GM23248 (cell line): Measurements from ENCODE around the gene DKK3. TPM values are rescaled to one million over a fixed set of nuclear protein-coding genes. Genes with fewer than 3 reads are reported as not detected.

Experiments
- DNase-seq: peaks from one replicate; pipeline ENCODE4 v3.0.0-alpha.2; 2015
- H2AFZ ChIP-seq: fragments of 200-600 bp; sonication (generic); 2 replicates; pipeline ENCODE4 v1.6.1; 2016; ENCODE audit warnings: antibody characterized with exemption
- H3F3A ChIP-seq: fragments of 200-600 bp; sonication (generic); 2 replicates; pipeline ENCODE4 v1.6.1; 2016; ENCODE audit warnings: mild to moderate bottlenecking, antibody characterized with exemption, mixed run types; ENCODE audit not compliant: insufficient read depth
- H3K27ac ChIP-seq: fragments of 200-600 bp; sonication (generic); 2 replicates; pipeline ENCODE4 v1.5.1; 2016; ENCODE audit warnings: mild to moderate bottlenecking
- H3K27me3 ChIP-seq: fragments of 200-600 bp; sonication (generic); replicated peaks from 2 replicates; pipeline ENCODE4 v1.6.1; 2016; ENCODE audit warnings: mild to moderate bottlenecking; ENCODE audit not compliant: insufficient read depth
- H3K36me3 ChIP-seq: fragments of 200-600 bp; sonication (generic); 2 replicates; pipeline ENCODE4 v1.6.1; 2016; ENCODE audit warnings: low read depth, mild to moderate bottlenecking
- H3K4me1 ChIP-seq: fragments of 200-600 bp; sonication (generic); 2 replicates; pipeline ENCODE4 v1.6.1; 2016; ENCODE audit warnings: mild to moderate bottlenecking; ENCODE audit not compliant: insufficient read depth
- H3K4me2 ChIP-seq: fragments of 200-600 bp; sonication (generic); one replicate; pipeline ENCODE4 v1.6.1; 2016; ENCODE audit warnings: mild to moderate bottlenecking; ENCODE audit not compliant: unreplicated experiment
- H3K4me3 ChIP-seq: fragments of 200-600 bp; sonication (generic); 2 replicates; pipeline ENCODE4 v1.5.1; 2016; ENCODE audit warnings: mild to moderate bottlenecking
- H3K79me2 ChIP-seq: fragments of 200-600 bp; sonication (generic); 2 replicates; pipeline ENCODE4 v1.6.1; 2016; ENCODE audit warnings: mild to moderate bottlenecking; ENCODE audit not compliant: insufficient read depth
- H3K9ac ChIP-seq: fragments of 200-600 bp; sonication (generic); 2 replicates; pipeline ENCODE4 v1.6.1; 2016; ENCODE audit warnings: mild to moderate bottlenecking
- H3K9me2 ChIP-seq: fragments of 200-600 bp; sonication (generic); 2 replicates; pipeline ENCODE4 v1.6.1; 2016; ENCODE audit warnings: mixed run types, mild to moderate bottlenecking, moderate library complexity; ENCODE audit not compliant: insufficient read depth
- H3K9me3 ChIP-seq: fragments of 200-600 bp; sonication (generic); one replicate; pipeline ENCODE4 v1.6.1; 2017; ENCODE audit warnings: low read depth
- H4K20me1 ChIP-seq: fragments of 200-600 bp; sonication (generic); 2 replicates; pipeline ENCODE4 v1.6.0; 2016; ENCODE audit not compliant: insufficient read depth
- EZH2 ChIP-seq: fragments of 200-600 bp; sonication (generic); IDR thresholded peaks from 2 replicates; pipeline ENCODE4 v1.6.1; 2018; ENCODE audit warnings: antibody characterized with exemption, mild to moderate bottlenecking; ENCODE audit not compliant: insufficient read depth, poor library complexity, severe bottlenecking
- EZH2phosphoT487 ChIP-seq: fragments of 200-600 bp; sonication (generic); IDR thresholded peaks from 2 replicates; pipeline ENCODE4 v1.6.1; 2018; ENCODE audit warnings: antibody characterized with exemption, moderate library complexity, mild to moderate bottlenecking, low read depth; ENCODE audit not compliant: insufficient read depth
- WGBS, 2 experiments: methylation state at CpG; one replicate each; pipeline ENCODE4 v1.1.6; 2015 to 2017; ENCODE audit warnings: low lambda C conversion rate in 2 of 2, low coverage in 1 of 2; ENCODE audit errors: missing lambda C conversion rate in 2 of 2; 5-methylcytosine and 5-hydroxymethylcytosine counted together
- in situ Hi-C: fragments of 300-500 bp; cut with MboI; formaldehyde crosslinking; loops from 2 replicates; pipeline ENCODE4 v1.15.0; 2020
- polyA plus RNA-seq: library from polyadenylated mRNA; unstranded; fragments of >200 nt; fragmentation: Nextera tagmentation; extraction: Ambion mirVana; gene quantifications from 2 replicates; pipeline ENCODE4 v1.2.1, GENCODE V29; 2016
- total RNA-seq: library from RNA; depleted of rRNA; stranded (reverse); fragments of >200 nt; shearing (Covaris generic); gene quantifications from 2 replicates; pipeline ENCODE4 v1.2.3, GENCODE V29; 2014

Gene DKK3
- total and polyA plus RNA-seq, 2 experiments from 2014 or later = 225 to 237 TPM

GRCh38 chr11:11978792-11979487 is 29.5 kb downstream of the DKK3 start:
- in situ Hi-C loops = no loop called here
- TF ChIP-seq EZH2 (no peak), EZH2phosphoT487 (no peak)
- Histone ChIP-seq H3K27me3 (no peaks in the 10 kb centered on the region), H2AFZ (peak overlapping the region; percentile 55), H3K9me2 (no peaks in the 10 kb centered on the region), H3K36me3 (no peaks in the 10 kb centered on the region), H4K20me1 (no peaks in the 10 kb centered on the region), H3K4me2 (peak overlapping the region; percentile 44), H3K9ac (peak overlapping the region; percentile 76), H3F3A (peaks cover 47% of the 10 kb centered on the region), H3K4me1 (peaks cover 83% of the 10 kb centered on the region), H3K4me3 (no peak overlapping the region), H3K79me2 (no peaks in the 10 kb centered on the region), H3K27ac (peak overlapping the region; percentile 93), H3K9me3 (no peaks in the 10 kb centered on the region)
- 26% methylated on average over 12 to 13 of the region's 13 CpGs for WGBS, 2 experiments
- DNase-seq = peak; percentile 75

- no peaks in the 10 kb centered on the region for H3K9me2 ChIP-seq
- H3K4me1 ChIP-seq = peaks cover 83% of the 10 kb centered on the region
- H3K36me3 ChIP-seq = no peaks in the 10 kb centered on the region
- no peaks in the 10 kb centered on the region for H3K27me3 ChIP-seq
- H3K9me3 ChIP-seq = no peaks in the 10 kb centered on the region
- H3F3A ChIP-seq = peaks cover 47% of the 10 kb centered on the region
- H3K4me3 ChIP-seq = no peak overlapping the region
- no peaks in the 10 kb centered on the region for H4K20me1 ChIP-seq
- peak overlapping the region; percentile 93; the same call in 1 of the 2 replicates for H3K27ac ChIP-seq
- H2AFZ ChIP-seq = no peak overlapping the region
- no peak for TF ChIP-seq EZH2phosphoT487
- no peak for TF ChIP-seq EZH2
- peak overlapping the region; percentile 50 for H3K4me2 ChIP-seq
- WGBS, 2 experiments = 86 to 91% methylated on average over 4 of the region's 4 CpGs
- in situ Hi-C loops = no loop called here
- no peak for DNase-seq
- H3K79me2 ChIP-seq = no peaks in the 10 kb centered on the region
- H3K9ac ChIP-seq = no peak overlapping the region; the same call in 1 of the 2 replicates
Observed at GRCh38 chr11:11978098-11978637, 30.3 kb downstream of the DKK3 start.

GRCh38 chr11:11977206-11977938 is 31.1 kb downstream of the DKK3 start:
- Histone ChIP-seq H3K9ac (peak overlapping the region; percentile 54), H3K4me2 (peak overlapping the region; percentile 50), H3K9me2 (no peaks in the 10 kb centered on the region), H4K20me1 (no peaks in the 10 kb centered on the region), H3K4me1 (peaks cover 82% of the 10 kb centered on the region), H3K9me3 (no peaks in the 10 kb centered on the region), H3K27me3 (no peaks in the 10 kb centered on the region), H2AFZ (no peak overlapping the region), H3K79me2 (no peaks in the 10 kb centered on the region), H3F3A (peaks cover 48% of the 10 kb centered on the region), H3K4me3 (peak overlapping the region; percentile 27; the same call in 1 of the 2 replicates), H3K27ac (peak overlapping the region; percentile 76), H3K36me3 (no peaks in the 10 kb centered on the region)
- 5 to 6% methylated on average over 10 of the region's 10 CpGs for WGBS, 2 experiments
- peak; percentile 94 for DNase-seq
- TF ChIP-seq EZH2 (no peak), EZH2phosphoT487 (no peak)
- in situ Hi-C loops = no loop called here

DNA sequence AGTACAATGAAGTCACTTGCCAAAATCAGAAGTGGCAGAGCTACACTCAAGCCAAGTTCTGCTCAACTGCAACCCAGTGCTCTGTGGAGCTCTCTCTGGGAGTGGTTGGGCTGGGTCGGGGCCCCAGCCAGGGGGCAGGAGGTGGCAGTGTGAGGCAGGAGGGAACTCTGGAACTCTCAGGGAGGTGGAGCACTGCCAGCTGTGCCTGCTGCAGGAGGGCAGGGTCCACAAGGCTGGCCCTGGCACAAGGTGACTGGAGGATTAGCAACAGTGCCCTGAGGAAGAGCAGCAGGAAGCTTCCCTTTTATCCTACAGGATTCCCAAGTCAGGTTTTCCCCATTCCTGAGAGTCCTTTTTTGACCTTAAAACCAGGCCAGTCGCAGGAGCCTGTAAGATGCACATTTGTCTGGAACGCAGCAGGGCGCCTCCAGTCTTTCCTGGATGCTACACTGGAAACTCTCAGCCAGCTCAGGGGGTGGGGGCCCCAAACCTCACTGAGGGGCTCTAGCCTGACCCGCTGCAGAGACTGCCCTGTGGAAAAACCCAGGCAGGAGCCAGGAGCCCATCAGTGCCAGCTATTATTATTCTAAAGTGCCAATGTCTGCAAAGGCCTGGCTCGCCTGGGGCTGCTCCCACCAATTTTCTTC is 31.8 kb downstream of the DKK3 start:
- Histone ChIP-seq H3K9me2 (no peaks in the 10 kb centered on the region), H3K36me3 (no peaks in the 10 kb centered on the region), H3K9me3 (no peaks in the 10 kb centered on the region), H3K4me1 (peaks cover 82% of the 10 kb centered on the region), H3K27ac (peak overlapping the region; percentile 76), H4K20me1 (no peaks in the 10 kb centered on the region), H2AFZ (no peak overlapping the region), H3F3A (peaks cover 48% of the 10 kb centered on the region), H3K4me2 (peak overlapping the region; percentile 33), H3K27me3 (no peaks in the 10 kb centered on the region), H3K79me2 (no peaks in the 10 kb centered on the region), H3K9ac (peak overlapping the region; percentile 54), H3K4me3 (peak overlapping the region; percentile 27; the same call in 1 of the 2 replicates)
- peak; percentile 31 for DNase-seq
- in situ Hi-C loops = no loop called here
- 48 to 50% methylated on average over 6 of the region's 6 CpGs for WGBS, 2 experiments
- TF ChIP-seq EZH2phosphoT487 (no peak), EZH2 (no peak)
